ENCODE data around the gene KRT15.
"Not testable (repeated sequence)": the region's sequence is repeated elsewhere in the genome, so short reads cannot be mapped to it uniquely, and the experiment has no call there.

The KRT15 gene

GRCh38 chr17:41542786-41543185 lies 24.1 kb upstream of the KRT15 start:
- DNase-seq = not testable (repeated sequence)

- no peak for DNase-seq
Observed at GRCh38 chr17:41542357-41542756, 23.7 kb upstream of the KRT15 start.

- no peak for DNase-seq
Observed at GRCh38 chr17:41540921-41541625, 22.4 kb upstream of the KRT15 start.

- DNase-seq = no peak
Observed at GRCh38 chr17:41539979-41540701, 21.4 kb upstream of the KRT15 start.

GRCh38 chr17:41539071-41539492 lies 20.4 kb upstream of the KRT15 start:
- no peak for DNase-seq

- no peak for DNase-seq
Observed at GRCh38 chr17:41538565-41538991, 19.9 kb upstream of the KRT15 start.

- no peak for DNase-seq
Observed at GRCh38 chr17:41537990-41538389, 19.3 kb upstream of the KRT15 start.

- DNase-seq = no peak
Observed at GRCh38 chr17:41537614-41537954, 18.9 kb upstream of the KRT15 start.

- DNase-seq = no peak
Observed at GRCh38 chr17:41536741-41537613, 18.3 kb upstream of the KRT15 start.

- no peak for DNase-seq
Observed at GRCh38 chr17:41535764-41536481, 17.2 kb upstream of the KRT15 start.

- DNase-seq = no peak
Observed at GRCh38 chr17:41534899-41535546, 16.3 kb upstream of the KRT15 start.

GRCh38 chr17:41533613-41534012 lies 14.9 kb upstream of the KRT15 start:
- no peak for DNase-seq

GRCh38 chr17:41532947-41533570 lies 14.4 kb upstream of the KRT15 start:
- no peak for DNase-seq

GRCh38 chr17:41531993-41532392 lies 13.3 kb upstream of the KRT15 start:
- DNase-seq = no peak

GRCh38 chr17:41530062-41531048 lies 11.7 kb upstream of the KRT15 start:
- DNase-seq = no peak

- DNase-seq = no peak
Observed at GRCh38 chr17:41529491-41529915, 10.8 kb upstream of the KRT15 start.

- DNase-seq = no peak
Observed at GRCh38 chr17:41528959-41529353, 10.3 kb upstream of the KRT15 start.

GRCh38 chr17:41527063-41528023 lies 8.7 kb upstream of the KRT15 start:
- peak in 1 of 2 donors; percentile 7 for DNase-seq

GRCh38 chr17:41524261-41524660 lies 5.6 kb upstream of the KRT15 start:
- no peak for DNase-seq
